Liver (tissue), 9 donors: Measurements from ENCODE around the gene NMUR1. TPM values are rescaled to one million over a fixed set of nuclear protein-coding genes. Genes with fewer than 3 reads are reported as not detected.

Experiments
- DNase-seq: peaks from one replicate; pipeline ENCODE4 v3.0.0-alpha.2; 2017; ENCODE audit warnings: low spot score
- H3K27ac ChIP-seq, 2 donors: one replicate each; pipeline ENCODE4 v1.7.0; 2013; ENCODE audit warnings: inconsistent platforms in 2 of 2, low read length in 2 of 2, control low read depth in 1 of 2, low read depth in 1 of 2, mild to moderate bottlenecking in 1 of 2
- H3K27me3 ChIP-seq, 4 donors: one replicate each; pipeline versions ENCODE4 v1.6.1 to v1.7.0; 2013; ENCODE audit warnings: low read length in 3 of 4, inconsistent platforms in 1 of 4, mild to moderate bottlenecking in 1 of 4, moderate library complexity in 1 of 4; ENCODE audit not compliant: control insufficient read depth in 4 of 4, insufficient read depth in 4 of 4
- H3K36me3 ChIP-seq, 4 donors: one replicate each; pipeline versions ENCODE4 v1.6.1 to v1.7.0; 2013; ENCODE audit warnings: low read length in 3 of 4, mild to moderate bottlenecking in 3 of 4, low read depth in 1 of 4, moderate library complexity in 1 of 4; ENCODE audit not compliant: control insufficient read depth in 4 of 4, insufficient read depth in 3 of 4
- H3K4me1 ChIP-seq, 4 donors: one replicate each; pipeline versions ENCODE4 v1.6.1 to v1.7.0; 2013; ENCODE audit warnings: low read length in 3 of 4, mild to moderate bottlenecking in 3 of 4, moderate library complexity in 1 of 4; ENCODE audit not compliant: control insufficient read depth in 4 of 4, insufficient read depth in 4 of 4
- H3K4me3 ChIP-seq, 3 donors: one replicate each; pipeline versions ENCODE4 v1.6.1 to v1.7.0; 2013; ENCODE audit warnings: low read length in 3 of 3, control low read depth in 1 of 3, low read depth in 1 of 3, mild to moderate bottlenecking in 1 of 3
- H3K9ac ChIP-seq, 2 donors: one replicate each; pipeline ENCODE4 v1.7.0; 2013; ENCODE audit warnings: low read length in 2 of 2, mild to moderate bottlenecking in 2 of 2, moderate library complexity in 2 of 2, control low read depth in 1 of 2, low read depth in 1 of 2
- H3K9me3 ChIP-seq, 4 donors: one replicate each; pipeline versions ENCODE4 v1.6.1 to v1.7.0; 2013; ENCODE audit warnings: low read length in 3 of 4; ENCODE audit not compliant: control insufficient read depth in 4 of 4
- FOXA1 ChIP-seq: IDR thresholded peaks from 2 replicates; pipeline ENCODE4 v1.6.1; 2016; ENCODE audit warnings: antibody characterized with exemption
- FOXA2 ChIP-seq: IDR thresholded peaks from 2 replicates; pipeline ENCODE4 v1.6.1; 2016; ENCODE audit warnings: antibody characterized with exemption
- GABPA ChIP-seq, 2 donors: IDR thresholded peaks in 1 of 2; conservative IDR thresholded peaks in 1 of 2; 2 replicates each; pipeline ENCODE4 v1.6.1; 2016; ENCODE audit warnings: antibody characterized with exemption in 2 of 2, mild to moderate bottlenecking in 1 of 2, moderate library complexity in 1 of 2
- HNF4A ChIP-seq, 2 donors: conservative IDR thresholded peaks; 2 replicates each; pipeline ENCODE4 v1.6.1; 2016; ENCODE audit warnings: antibody characterized with exemption in 2 of 2, mild to moderate bottlenecking in 2 of 2
- HNF4G ChIP-seq: IDR thresholded peaks from 2 replicates; pipeline ENCODE4 v1.6.1; 2016; ENCODE audit warnings: antibody characterized with exemption
- NR2F2 ChIP-seq: IDR thresholded peaks from 2 replicates; pipeline ENCODE4 v1.6.1; 2016; ENCODE audit warnings: antibody characterized with exemption
- RAD21 ChIP-seq, 2 donors: IDR thresholded peaks; 2 replicates each; pipeline ENCODE4 v1.6.1; 2016; ENCODE audit warnings: antibody characterized with exemption in 2 of 2, mild to moderate bottlenecking in 2 of 2
- RXRA ChIP-seq, 2 donors: IDR thresholded peaks; 2 replicates each; pipeline ENCODE4 v1.6.1; 2017 to 2018; ENCODE audit warnings: antibody characterized with exemption in 2 of 2, mild to moderate bottlenecking in 1 of 2
- SP1 ChIP-seq: IDR thresholded peaks from 2 replicates; pipeline ENCODE4 v1.6.1; 2018; ENCODE audit warnings: antibody characterized with exemption, mild to moderate bottlenecking
- TAF1 ChIP-seq: conservative IDR thresholded peaks from 2 replicates; pipeline ENCODE4 v1.6.1; 2016; ENCODE audit warnings: antibody characterized with exemption, mild to moderate bottlenecking
- WGBS: extraction: QIAGEN DNeasy Blood & Tissue Kit; methylation state at CpG from one replicate; pipeline ENCODE4 v1.1.7; 2013; 5-methylcytosine and 5-hydroxymethylcytosine counted together
- polyA plus RNA-seq, 2 donors: library from polyadenylated mRNA; stranded (reverse) in 1 of 2; unstranded in 1 of 2; fragments of 200-250 nt in 1 of 2; fragments of >200 nt in 1 of 2; fragmentation: Nextera tagmentation in 1 of 2; extraction: Ambion mirVana in 1 of 2; gene quantifications; one replicate each; pipeline versions ENCODE4 v1.2.1 to v1.2.3, GENCODE V29; 2013 to 2015
- total RNA-seq, 2 donors: library from RNA; depleted of rRNA; stranded (reverse); fragments of >200 nt; gene quantifications; one replicate each; pipeline ENCODE4 v1.2.3, GENCODE V29; 2014
- TF ChIP-seq, protein P1 (sequence below): IDR thresholded peaks from 2 replicates; pipeline ENCODE4 v1.6.1; 2016; ENCODE audit warnings: antibody characterized with exemption
- TF ChIP-seq, protein P2 (sequence below): fragments of 150-350 bp; IDR thresholded peaks from 2 replicates; pipeline ENCODE4 v1.5.1; 2017; ENCODE audit warnings: improper control_type of control experiment, low read depth, low read length; ENCODE audit not compliant: missing input control
- TF ChIP-seq, protein P3 (sequence below): IDR thresholded peaks from 2 replicates; pipeline ENCODE4 v1.6.1; 2016; ENCODE audit warnings: antibody characterized with exemption
- donor health status: healthy.
- donor health status: healthy.
- donor health status: healthy.
- donor health status: healthy.
- donor health status: healthy.

The NMUR1 gene
- total and polyA plus RNA-seq, 4 donors, result 0.23 to 0.84 (median 0.52) TPM

DNA sequence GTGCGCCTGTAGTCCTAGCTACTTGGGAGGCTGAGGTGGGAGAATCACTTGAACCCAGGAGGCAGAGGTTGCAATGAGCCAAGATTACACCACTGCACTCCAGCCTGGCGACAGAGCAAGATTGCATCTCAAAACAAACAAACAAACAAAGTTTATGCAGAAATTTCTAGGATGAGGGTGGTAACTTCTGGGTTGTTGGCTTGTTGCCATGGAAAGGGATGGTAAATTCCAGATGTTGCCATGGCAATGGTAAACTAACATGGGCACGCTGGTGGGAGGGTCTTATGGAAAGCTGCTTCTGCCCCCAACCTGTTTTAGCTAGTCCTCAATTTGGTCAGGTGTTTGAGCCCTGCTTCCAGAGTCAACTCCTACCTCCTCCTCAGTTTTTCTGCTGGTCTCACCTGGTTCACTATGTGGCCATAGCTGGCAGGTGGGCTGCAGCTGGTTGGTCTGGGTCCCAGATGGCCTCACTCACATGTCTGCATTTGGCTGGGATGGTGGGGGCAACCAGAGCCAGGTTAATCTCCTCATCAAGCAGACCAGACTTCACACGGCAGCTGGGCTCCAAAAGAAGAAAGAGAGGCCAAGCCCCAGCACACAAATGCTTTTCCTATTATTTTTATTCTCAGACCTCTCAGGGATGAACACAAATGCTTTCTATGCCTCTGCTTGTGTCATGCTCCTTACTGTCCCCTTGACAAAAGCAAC, 35.8 kb upstream of the NMUR1 start:
- Histone ChIP-seq H3K9me3 (peaks cover 0 to 3% (median 0%) of the 10 kb centered on the region in 4 donors), H3K4me1 (no peaks in the 10 kb centered on the region), H3K27me3 (no peaks in the 10 kb centered on the region), H3K9ac (no peak overlapping the region), H3K27ac (no peak overlapping the region), H3K36me3 (no peaks in the 10 kb centered on the region), H3K4me3 (no peak overlapping the region)
- WGBS, result 71% methylated on average over 4 of the region's 4 CpGs
- DNase-seq, result no peak
- TF ChIP-seq, protein P1, sequence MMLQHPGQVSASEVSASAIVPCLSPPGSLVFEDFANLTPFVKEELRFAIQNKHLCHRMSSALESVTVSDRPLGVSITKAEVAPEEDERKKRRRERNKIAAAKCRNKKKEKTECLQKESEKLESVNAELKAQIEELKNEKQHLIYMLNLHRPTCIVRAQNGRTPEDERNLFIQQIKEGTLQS, result no peak
- no peak for TF ChIP-seq HNF4A (conservative IDR thresholded peaks at IDR 0.05)
- no peak for TF ChIP-seq RAD21 (IDR thresholded peaks at IDR 0.05)

DNA sequence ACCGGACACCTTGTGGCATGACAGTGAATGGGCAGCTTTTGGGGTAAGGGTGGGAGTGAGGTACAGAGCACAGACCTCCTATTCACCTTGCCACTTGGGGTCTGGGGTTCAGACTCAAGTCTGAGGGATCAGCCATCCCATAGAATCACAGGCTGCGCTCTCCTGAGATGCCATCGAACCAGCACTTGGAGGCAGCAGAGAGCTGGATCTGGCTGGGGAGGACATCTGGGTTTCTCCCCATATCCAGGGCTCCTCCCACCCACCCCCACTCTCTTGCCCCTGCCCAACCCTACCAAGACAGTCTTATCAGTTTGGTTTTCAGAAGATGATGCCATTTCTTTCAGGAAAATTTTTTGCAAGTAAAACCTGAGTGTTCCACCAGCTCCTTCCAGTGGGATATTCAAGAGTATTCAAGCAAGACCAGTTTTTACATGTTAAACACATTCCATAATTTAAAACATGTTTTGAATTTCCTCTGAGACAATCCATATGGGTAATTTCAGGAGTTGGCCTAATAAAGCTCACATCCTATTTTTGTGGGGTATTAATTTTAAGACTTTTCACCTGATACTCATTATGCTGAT, 33.2 kb upstream of the NMUR1 start:
- H3K27me3 ChIP-seq, result no peaks in the 10 kb centered on the region
- no peaks in the 10 kb centered on the region for H3K4me1 ChIP-seq
- H3K9me3 ChIP-seq, result peaks cover 0 to 3% (median 0%) of the 10 kb centered on the region in 4 donors
- H3K27ac ChIP-seq, result no peak overlapping the region
- no peak overlapping the region for H3K4me3 ChIP-seq
- no peaks in the 10 kb centered on the region for H3K36me3 ChIP-seq
- DNase-seq, result peak; percentile 41
- WGBS, result 14% methylated on average over 3 of the region's 3 CpGs
- H3K9ac ChIP-seq, result no peak overlapping the region
- TF ChIP-seq SP1, result no peak
- TF ChIP-seq, protein P2, sequence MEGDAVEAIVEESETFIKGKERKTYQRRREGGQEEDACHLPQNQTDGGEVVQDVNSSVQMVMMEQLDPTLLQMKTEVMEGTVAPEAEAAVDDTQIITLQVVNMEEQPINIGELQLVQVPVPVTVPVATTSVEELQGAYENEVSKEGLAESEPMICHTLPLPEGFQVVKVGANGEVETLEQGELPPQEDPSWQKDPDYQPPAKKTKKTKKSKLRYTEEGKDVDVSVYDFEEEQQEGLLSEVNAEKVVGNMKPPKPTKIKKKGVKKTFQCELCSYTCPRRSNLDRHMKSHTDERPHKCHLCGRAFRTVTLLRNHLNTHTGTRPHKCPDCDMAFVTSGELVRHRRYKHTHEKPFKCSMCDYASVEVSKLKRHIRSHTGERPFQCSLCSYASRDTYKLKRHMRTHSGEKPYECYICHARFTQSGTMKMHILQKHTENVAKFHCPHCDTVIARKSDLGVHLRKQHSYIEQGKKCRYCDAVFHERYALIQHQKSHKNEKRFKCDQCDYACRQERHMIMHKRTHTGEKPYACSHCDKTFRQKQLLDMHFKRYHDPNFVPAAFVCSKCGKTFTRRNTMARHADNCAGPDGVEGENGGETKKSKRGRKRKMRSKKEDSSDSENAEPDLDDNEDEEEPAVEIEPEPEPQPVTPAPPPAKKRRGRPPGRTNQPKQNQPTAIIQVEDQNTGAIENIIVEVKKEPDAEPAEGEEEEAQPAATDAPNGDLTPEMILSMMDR, result peak; percentile 35
- no peak for TF ChIP-seq NR2F2
- TF ChIP-seq RAD21 (IDR thresholded peaks at IDR 0.05), result peak; percentile 44 to 71

DNA sequence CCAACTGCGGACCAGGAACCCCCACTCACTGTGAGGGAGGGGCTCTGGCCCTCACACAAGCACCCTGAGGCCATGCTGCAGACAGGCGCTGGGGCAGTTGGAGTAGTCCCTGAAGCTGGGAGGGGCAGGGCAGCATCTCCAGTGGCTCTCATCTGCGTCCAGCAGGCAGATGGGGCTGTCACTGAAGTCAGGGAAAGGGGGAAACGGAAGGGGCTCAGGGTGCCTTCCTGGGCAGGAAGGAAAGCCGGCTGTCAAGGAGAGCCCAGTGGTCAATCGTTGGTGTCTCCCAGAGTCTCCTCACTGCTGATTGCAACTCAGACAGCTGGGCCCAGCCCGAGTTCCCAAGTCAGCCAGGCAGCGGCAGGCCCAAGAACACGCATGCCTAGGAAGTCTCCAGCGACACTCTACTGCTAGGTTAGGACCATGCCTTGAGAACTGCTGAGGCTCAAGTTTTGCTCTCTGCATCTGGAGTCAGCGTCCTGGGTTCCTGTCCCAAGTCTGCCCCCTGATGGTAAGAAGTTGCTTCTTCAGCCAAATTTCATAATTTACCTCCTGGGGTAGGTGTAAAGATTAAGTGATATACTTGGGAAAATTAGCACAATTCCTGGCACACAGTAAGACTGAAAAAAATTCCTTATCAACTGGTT, 27.4 kb upstream of the NMUR1 start:
- no peaks in the 10 kb centered on the region for H3K36me3 ChIP-seq
- H3K4me1 ChIP-seq, result peaks cover 0 to 6% (median 0%) of the 10 kb centered on the region in 4 donors
- H3K4me3 ChIP-seq, result no peak overlapping the region
- H3K9me3 ChIP-seq, result no peaks in the 10 kb centered on the region
- H3K9ac ChIP-seq, result no peak overlapping the region
- DNase-seq, result no peak
- 41% methylated on average over 11 of the region's 11 CpGs for WGBS
- TF ChIP-seq NR2F2 (no peak), HNF4A (conservative IDR thresholded peaks at IDR 0.05) (no peak), HNF4G (no peak), RXRA (IDR thresholded peaks at IDR 0.05) (no peak), TAF1 (no peak), GABPA (IDR thresholded peaks at IDR 0.05 in 1 of 2, conservative IDR thresholded peaks at IDR 0.05 in 1 of 2) (no peak), RAD21 (IDR thresholded peaks at IDR 0.05) (peak; percentile 91 to 94), FOXA1 (no peak), SP1 (no peak), FOXA2 (no peak)
- TF ChIP-seq, protein P3, sequence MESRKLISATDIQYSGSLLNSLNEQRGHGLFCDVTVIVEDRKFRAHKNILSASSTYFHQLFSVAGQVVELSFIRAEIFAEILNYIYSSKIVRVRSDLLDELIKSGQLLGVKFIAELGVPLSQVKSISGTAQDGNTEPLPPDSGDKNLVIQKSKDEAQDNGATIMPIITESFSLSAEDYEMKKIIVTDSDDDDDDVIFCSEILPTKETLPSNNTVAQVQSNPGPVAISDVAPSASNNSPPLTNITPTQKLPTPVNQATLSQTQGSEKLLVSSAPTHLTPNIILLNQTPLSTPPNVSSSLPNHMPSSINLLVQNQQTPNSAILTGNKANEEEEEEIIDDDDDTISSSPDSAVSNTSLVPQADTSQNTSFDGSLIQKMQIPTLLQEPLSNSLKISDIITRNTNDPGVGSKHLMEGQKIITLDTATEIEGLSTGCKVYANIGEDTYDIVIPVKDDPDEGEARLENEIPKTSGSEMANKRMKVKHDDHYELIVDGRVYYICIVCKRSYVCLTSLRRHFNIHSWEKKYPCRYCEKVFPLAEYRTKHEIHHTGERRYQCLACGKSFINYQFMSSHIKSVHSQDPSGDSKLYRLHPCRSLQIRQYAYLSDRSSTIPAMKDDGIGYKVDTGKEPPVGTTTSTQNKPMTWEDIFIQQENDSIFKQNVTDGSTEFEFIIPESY, result no peak
- TF ChIP-seq, protein P2, result peak; percentile 72
- no peaks in the 10 kb centered on the region for H3K27me3 ChIP-seq
- peak overlapping the region in 1 of 2 donors; percentile 29 for H3K27ac ChIP-seq
